ENCODE results near the gene PPIL4.

PPIL4 gene

DNA sequence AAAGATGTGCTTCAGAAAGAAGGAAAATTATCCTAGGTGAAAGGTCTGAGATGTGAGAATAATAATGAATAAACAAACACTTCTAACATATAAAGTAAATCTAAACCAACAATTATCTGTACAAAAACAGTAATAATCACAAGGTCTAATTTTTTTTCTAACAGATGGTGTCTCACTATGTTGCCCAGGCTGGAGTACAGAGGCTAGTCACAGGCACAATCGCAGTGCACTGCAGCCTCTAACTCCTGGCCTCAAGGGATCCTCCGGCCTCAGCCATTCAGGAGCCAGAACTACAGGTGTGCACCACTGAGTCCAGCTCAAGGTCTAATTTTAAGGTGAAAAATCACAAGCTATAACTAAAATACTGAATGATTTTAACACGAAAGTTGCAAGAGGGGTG is 44.1 kb downstream of the PPIL4 start:
- no peak overlapping the region for H3K9ac ChIP-seq (ENCODE audit: low read length)

DNA sequence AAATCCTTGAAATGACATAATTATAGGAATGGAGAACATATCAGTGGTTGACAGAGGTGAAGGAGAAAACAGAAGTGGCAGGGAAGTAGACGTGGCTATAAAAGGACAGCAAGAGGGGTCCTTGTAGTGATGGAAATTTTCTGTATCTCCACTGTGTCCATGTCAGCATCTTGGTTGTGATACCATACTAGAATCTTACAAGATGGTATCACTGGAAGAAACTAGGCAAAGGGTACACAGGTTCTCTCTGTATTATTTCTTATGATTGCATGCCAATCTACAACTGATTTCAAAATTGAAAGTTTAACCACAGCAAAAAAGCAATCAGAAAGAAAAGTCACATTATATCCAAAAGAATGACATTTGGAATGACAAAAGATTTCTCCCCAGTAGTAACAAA is 44.6 kb downstream of the PPIL4 start:
- H2AFZ ChIP-seq (ENCODE audit: low read depth, low read length) = no peak overlapping the region
- H3K9ac ChIP-seq (ENCODE audit: low read length) = no peak overlapping the region
- peaks cover 43% of the 10 kb centered on the region for H3K4me1 ChIP-seq (ENCODE audit: low read length)
- H3K27ac ChIP-seq (ENCODE audit: low read length) = no peak overlapping the region
- no peaks in the 10 kb centered on the region for H3K9me3 ChIP-seq (ENCODE audit: insufficient read depth, low read length)
- H4K20me1 ChIP-seq (ENCODE audit: insufficient read depth, low read length) = no peaks in the 10 kb centered on the region
- H3K4me3 ChIP-seq (ENCODE audit: low read length) = no peak overlapping the region
- no peaks in the 10 kb centered on the region for H3K27me3 ChIP-seq (ENCODE audit: low read depth, low read length)
- peaks cover 3% of the 10 kb centered on the region for H3K79me2 ChIP-seq (ENCODE audit: low read length)
- peaks cover 9% of the 10 kb centered on the region for H3K36me3 ChIP-seq (replicated peaks; ENCODE audit: low read depth, low read length)
- TF ChIP-seq, protein P1, sequence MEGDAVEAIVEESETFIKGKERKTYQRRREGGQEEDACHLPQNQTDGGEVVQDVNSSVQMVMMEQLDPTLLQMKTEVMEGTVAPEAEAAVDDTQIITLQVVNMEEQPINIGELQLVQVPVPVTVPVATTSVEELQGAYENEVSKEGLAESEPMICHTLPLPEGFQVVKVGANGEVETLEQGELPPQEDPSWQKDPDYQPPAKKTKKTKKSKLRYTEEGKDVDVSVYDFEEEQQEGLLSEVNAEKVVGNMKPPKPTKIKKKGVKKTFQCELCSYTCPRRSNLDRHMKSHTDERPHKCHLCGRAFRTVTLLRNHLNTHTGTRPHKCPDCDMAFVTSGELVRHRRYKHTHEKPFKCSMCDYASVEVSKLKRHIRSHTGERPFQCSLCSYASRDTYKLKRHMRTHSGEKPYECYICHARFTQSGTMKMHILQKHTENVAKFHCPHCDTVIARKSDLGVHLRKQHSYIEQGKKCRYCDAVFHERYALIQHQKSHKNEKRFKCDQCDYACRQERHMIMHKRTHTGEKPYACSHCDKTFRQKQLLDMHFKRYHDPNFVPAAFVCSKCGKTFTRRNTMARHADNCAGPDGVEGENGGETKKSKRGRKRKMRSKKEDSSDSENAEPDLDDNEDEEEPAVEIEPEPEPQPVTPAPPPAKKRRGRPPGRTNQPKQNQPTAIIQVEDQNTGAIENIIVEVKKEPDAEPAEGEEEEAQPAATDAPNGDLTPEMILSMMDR (IDR thresholded peaks at IDR 0.05; ENCODE audit: low read depth, low read length) = no peak
- no peak for TF ChIP-seq EZH2phosphoT487 (IDR thresholded peaks at IDR 0.05; ENCODE audit: low read depth)
- H3K4me2 ChIP-seq (ENCODE audit: low read length) = no peak overlapping the region

More for the DNA sequence above, 44.1 kb downstream of the PPIL4 start:
- Histone ChIP-seq H3K36me3 (replicated peaks; ENCODE audit: low read depth, low read length) (peaks cover 9% of the 10 kb centered on the region), H4K20me1 (ENCODE audit: insufficient read depth, low read length) (no peaks in the 10 kb centered on the region), H3K9me3 (ENCODE audit: insufficient read depth, low read length) (no peaks in the 10 kb centered on the region), H3K27ac (ENCODE audit: low read length) (no peak overlapping the region), H3K79me2 (ENCODE audit: low read length) (peaks cover 3% of the 10 kb centered on the region), H3K4me1 (ENCODE audit: low read length) (peaks cover 43% of the 10 kb centered on the region), H3K4me3 (ENCODE audit: low read length) (no peak overlapping the region), H3K4me2 (ENCODE audit: low read length) (no peak overlapping the region), H3K27me3 (ENCODE audit: low read depth, low read length) (no peaks in the 10 kb centered on the region), H2AFZ (ENCODE audit: low read depth, low read length) (no peak overlapping the region)
- TF ChIP-seq EZH2phosphoT487 (IDR thresholded peaks at IDR 0.05; ENCODE audit: low read depth) = no peak
- TF ChIP-seq, protein P1 (IDR thresholded peaks at IDR 0.05; ENCODE audit: low read depth, low read length) = no peak

DNA sequence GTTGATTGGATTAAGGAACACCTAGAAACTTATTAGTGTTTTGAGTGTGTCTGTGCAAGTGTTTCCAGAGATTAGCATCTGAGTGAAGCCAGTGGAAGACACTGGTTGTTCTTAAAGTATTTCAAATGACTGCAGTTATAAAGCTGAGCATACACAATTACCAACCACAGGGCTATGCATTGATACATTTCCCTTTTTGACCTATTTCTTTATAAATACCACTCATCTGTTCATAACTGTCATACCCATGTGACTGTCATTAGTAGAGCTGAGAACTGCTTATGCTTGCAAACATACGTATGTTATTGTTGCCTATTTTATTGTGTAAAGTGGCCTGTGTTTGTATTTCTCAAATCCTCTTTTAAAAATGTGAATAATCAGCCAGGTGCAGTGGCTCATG is 45.7 kb downstream of the PPIL4 start:
- Histone ChIP-seq H4K20me1 (ENCODE audit: insufficient read depth, low read length) (no peaks in the 10 kb centered on the region), H3K4me2 (ENCODE audit: low read length) (no peak overlapping the region), H3K4me1 (ENCODE audit: low read length) (peaks cover 46% of the 10 kb centered on the region), H2AFZ (ENCODE audit: low read depth, low read length) (no peak overlapping the region), H3K27ac (ENCODE audit: low read length) (no peak overlapping the region), H3K27me3 (ENCODE audit: low read depth, low read length) (no peaks in the 10 kb centered on the region), H3K4me3 (ENCODE audit: low read length) (no peak overlapping the region), H3K36me3 (replicated peaks; ENCODE audit: low read depth, low read length) (peaks cover 9% of the 10 kb centered on the region), H3K9ac (ENCODE audit: low read length) (no peak overlapping the region), H3K9me3 (ENCODE audit: insufficient read depth, low read length) (no peaks in the 10 kb centered on the region), H3K79me2 (ENCODE audit: low read length) (peaks cover 3% of the 10 kb centered on the region)
- no peak for TF ChIP-seq EZH2phosphoT487 (IDR thresholded peaks at IDR 0.05; ENCODE audit: low read depth)
- TF ChIP-seq, protein P1 (IDR thresholded peaks at IDR 0.05; ENCODE audit: low read depth, low read length) = no peak

DNA sequence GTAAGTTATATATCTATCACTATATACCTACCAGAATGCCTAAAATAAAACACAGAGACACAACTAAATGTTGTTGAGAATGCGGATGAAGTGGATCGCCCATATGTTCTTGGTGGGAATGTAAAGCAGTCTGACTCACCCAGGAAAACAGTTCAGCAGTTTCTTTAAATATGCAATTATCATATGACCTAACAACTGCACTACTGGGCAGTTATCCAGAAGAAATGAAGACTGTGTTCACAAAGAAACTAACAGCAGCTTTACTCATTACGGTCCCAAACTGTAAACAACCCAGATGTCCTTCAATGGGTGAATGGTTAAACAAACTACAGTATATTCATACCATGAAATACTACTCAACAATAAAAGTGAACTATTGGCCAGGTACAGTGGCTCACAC is 46.8 kb downstream of the PPIL4 start:
- Histone ChIP-seq H2AFZ (ENCODE audit: low read depth, low read length) (no peak overlapping the region), H3K9me3 (ENCODE audit: insufficient read depth, low read length) (no peaks in the 10 kb centered on the region), H3K4me3 (ENCODE audit: low read length) (no peak overlapping the region), H3K27me3 (ENCODE audit: low read depth, low read length) (no peaks in the 10 kb centered on the region), H3K9ac (ENCODE audit: low read length) (no peak overlapping the region), H3K79me2 (ENCODE audit: low read length) (peaks cover 3% of the 10 kb centered on the region), H4K20me1 (ENCODE audit: insufficient read depth, low read length) (no peaks in the 10 kb centered on the region), H3K36me3 (replicated peaks; ENCODE audit: low read depth, low read length) (peaks cover 6% of the 10 kb centered on the region), H3K4me1 (ENCODE audit: low read length) (peaks cover 56% of the 10 kb centered on the region), H3K27ac (ENCODE audit: low read length) (no peak overlapping the region), H3K4me2 (ENCODE audit: low read length) (no peak overlapping the region)
- TF ChIP-seq, protein P1 (IDR thresholded peaks at IDR 0.05; ENCODE audit: low read depth, low read length) = no peak
- TF ChIP-seq EZH2phosphoT487 (IDR thresholded peaks at IDR 0.05; ENCODE audit: low read depth) = no peak

Measured in OCI-LY3 (cell line).